GM21825 (cell line): ENCODE data around the gene TNXB.

ENCODE experiments used
- ATAC-seq: cut with Tn5 transposase; IDR thresholded peaks from one replicate; pipeline ENCODE4 v1.9.1; 2021; ENCODE audit warnings: mild to moderate bottlenecking, moderate library complexity; ENCODE audit not compliant: unreplicated experiment

Gene TNXB, protein sequence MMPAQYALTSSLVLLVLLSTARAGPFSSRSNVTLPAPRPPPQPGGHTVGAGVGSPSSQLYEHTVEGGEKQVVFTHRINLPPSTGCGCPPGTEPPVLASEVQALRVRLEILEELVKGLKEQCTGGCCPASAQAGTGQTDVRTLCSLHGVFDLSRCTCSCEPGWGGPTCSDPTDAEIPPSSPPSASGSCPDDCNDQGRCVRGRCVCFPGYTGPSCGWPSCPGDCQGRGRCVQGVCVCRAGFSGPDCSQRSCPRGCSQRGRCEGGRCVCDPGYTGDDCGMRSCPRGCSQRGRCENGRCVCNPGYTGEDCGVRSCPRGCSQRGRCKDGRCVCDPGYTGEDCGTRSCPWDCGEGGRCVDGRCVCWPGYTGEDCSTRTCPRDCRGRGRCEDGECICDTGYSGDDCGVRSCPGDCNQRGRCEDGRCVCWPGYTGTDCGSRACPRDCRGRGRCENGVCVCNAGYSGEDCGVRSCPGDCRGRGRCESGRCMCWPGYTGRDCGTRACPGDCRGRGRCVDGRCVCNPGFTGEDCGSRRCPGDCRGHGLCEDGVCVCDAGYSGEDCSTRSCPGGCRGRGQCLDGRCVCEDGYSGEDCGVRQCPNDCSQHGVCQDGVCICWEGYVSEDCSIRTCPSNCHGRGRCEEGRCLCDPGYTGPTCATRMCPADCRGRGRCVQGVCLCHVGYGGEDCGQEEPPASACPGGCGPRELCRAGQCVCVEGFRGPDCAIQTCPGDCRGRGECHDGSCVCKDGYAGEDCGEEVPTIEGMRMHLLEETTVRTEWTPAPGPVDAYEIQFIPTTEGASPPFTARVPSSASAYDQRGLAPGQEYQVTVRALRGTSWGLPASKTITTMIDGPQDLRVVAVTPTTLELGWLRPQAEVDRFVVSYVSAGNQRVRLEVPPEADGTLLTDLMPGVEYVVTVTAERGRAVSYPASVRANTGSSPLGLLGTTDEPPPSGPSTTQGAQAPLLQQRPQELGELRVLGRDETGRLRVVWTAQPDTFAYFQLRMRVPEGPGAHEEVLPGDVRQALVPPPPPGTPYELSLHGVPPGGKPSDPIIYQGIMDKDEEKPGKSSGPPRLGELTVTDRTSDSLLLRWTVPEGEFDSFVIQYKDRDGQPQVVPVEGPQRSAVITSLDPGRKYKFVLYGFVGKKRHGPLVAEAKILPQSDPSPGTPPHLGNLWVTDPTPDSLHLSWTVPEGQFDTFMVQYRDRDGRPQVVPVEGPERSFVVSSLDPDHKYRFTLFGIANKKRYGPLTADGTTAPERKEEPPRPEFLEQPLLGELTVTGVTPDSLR (N-terminal part only)

DNA sequence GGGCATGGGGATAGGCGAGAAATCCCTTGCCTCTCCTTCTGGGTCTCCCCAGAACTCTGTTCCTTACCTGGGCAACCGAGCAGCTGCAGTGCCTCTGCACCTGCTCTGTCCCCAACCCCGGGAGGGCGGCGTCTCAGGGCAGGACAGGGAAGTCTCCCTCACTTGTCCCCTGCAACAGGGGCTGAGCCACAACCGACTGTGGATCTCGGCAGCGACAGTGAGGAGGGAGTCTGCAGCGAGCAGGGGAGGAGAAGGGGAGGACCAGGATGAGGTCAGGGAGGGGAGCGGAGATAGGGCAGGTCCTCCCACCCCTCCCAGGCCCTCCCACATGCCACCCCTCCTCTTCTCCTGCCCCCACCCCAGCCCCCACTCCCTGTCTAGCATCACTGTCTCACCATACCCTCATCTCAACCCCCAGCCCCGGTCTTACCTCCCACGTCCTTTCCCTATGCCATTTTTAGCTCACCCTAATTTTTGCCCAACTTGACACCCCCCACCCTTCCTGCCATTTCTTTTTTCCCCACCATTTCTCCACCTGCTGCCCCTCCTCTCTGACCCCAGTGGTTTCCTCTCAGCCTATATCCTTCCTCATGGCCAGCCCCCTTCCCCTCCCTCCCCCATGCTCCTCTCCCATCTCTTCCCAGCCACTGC is at the start of gene TNXB:
TSS of gene TNXB (minus strand) at position 225 of the 651 bp plus-strand sequence. CDS start 11,140 bp downstream, outside the sequence.
- no peak for ATAC-seq

DNA sequence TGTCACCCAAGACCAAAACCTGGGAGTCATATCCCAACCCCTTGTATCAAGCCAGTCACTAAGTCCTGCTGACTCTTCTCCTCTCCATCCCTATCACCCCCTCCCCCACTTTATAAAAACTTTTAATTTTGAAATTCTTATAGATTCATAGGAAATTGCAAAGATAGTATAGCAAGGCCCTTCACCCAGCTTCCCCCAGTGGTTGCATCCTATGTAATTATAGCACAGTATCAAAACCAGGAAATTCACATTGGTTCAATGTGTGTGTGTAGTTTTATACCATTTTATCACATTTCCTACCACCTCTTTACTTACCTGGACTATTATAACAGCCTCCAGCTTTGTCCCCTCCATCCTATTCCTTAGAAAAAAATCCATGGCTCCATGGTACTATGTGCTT is 48.9 kb upstream of the TNXB start:
- no peak for ATAC-seq

DNA sequence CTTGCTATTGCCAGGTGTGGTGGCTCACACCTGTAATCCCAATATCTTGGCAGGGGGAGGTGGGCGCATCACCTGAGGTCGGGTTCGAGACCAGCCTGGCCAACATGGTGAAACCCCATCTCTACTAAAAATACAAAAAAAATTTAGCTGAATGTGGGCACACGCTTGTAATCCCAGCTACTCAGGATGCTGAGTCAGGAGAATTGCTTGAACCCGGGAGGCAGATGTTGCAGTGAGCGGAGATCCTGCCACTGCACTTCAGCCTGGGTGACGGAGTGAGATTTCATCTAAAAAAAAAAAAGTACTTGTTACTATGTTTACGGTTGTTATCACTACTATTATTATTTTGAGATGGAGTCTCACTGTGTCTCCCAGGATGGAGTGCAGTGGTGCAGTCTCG is 47.8 kb upstream of the TNXB start:
- ATAC-seq: no peak

DNA sequence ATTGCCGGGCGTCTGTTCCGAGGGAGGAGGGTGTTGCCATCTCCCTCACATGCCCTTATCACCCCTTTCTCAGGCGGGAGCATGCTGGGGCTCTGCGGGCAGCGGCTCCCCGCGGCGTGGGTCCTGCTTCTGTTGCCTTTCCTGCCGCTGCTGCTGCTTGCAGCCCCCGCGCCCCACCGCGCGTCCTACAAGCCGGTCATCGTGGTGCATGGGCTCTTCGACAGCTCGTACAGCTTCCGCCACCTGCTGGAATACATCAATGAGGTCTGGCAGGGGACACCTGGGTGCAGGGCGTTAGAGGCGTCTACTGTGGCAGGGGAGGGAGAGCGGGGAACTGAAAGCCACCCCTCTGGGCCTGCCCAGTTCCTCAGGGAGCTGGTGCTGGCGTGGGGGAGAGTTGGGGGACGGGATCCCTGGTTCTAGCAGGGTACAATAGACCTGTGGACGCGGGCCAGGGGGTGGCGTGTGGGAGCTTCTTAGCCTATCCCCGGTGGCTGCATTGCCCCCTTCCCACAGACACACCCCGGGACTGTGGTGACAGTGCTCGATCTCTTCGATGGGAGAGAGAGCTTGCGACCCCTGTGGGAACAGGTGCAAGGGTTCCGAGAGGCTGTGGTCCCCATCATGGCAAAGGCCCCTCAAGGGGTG is 45.5 kb upstream of the TNXB start:
- no peak for ATAC-seq

DNA sequence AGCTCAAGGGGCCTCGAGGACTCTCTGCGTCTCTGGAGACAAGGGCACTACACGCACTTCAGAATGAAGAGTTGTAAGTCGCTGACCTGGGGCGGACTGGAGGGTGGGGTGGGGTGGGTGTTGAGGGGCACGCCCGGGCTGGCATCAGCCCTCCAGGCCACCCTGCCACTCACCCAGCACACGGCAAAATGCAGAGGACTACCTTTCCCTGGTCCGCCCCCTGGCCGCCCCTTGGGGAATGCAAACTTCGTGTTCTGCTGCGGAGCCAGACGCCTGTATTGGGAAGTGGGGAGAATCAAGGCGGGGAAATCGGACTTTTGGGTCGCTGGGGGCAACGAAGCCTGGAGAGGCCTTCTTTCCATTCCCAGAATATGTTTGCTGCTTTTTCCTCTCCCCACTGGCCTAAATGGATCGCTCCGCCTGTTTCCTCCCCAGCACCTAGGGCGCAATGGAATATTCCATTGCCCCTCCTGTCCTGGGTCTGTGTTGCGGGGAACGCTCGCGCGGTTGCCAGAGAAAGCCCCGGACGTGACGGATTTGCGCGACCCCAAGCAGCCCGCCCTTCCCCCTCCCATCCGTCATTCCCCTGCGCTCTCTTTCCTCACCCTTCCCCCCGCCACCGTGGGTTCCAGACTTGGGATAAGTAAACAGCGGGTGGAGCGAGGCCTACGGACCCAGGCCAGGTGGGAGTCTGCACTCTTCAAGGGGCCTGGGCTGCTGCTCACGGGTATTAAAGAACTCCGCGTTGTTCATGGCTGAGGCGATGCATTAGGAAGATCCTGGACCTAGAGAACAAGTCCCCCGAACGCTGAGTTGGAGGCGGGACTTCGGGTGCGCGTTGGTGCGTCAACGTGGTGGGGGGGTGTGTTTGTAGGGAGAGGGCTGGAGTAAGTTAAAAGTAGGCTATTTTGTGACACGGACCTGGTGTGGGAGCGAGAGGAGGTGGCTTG is 44.7 kb upstream of the TNXB start, which contains the start of gene PPT2:
TSS of gene PPT2 (plus strand) at position 578 of the 950 bp plus-strand sequence. CDS start 454 bp downstream, outside the sequence.
- ATAC-seq: peak; percentile 45

DNA sequence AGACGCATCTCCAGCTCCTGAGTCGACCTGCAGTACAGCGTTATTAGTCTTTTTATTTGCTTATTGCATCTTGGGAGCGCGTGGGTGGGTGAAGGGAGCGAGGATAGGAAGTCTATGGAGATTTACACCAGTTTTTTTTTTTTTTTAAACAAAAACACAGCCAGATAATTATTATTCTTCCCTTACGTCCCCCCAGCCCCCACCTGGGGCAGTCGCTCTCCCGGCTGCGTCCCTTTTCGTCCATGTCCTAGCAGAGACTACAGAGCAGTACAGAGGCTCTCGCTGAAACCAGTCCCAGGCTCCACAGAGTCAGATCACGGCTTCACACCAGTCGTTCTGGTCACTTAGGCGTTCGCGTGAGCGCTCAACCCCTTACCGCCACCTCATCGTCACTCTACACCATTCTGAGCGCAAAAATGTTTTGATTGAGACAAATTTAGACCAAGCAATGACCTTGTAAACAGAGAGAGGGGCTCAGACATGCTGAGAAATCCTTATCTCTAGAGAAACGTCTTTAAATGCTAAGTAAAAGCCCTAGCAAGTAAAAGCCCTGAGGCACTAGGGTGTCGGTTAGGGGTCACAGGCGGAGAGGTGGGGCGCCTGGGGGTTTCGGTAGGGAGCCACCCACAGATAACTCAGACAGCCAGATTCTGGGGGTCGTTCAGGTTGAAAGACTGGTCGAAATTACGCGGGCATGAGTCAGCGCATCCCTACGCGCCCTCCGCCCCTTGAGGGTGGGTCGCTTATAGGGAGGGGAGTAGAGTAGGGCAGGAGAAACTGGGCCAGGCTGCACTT is 43.8 kb upstream of the TNXB start:
- no peak for ATAC-seq

DNA sequence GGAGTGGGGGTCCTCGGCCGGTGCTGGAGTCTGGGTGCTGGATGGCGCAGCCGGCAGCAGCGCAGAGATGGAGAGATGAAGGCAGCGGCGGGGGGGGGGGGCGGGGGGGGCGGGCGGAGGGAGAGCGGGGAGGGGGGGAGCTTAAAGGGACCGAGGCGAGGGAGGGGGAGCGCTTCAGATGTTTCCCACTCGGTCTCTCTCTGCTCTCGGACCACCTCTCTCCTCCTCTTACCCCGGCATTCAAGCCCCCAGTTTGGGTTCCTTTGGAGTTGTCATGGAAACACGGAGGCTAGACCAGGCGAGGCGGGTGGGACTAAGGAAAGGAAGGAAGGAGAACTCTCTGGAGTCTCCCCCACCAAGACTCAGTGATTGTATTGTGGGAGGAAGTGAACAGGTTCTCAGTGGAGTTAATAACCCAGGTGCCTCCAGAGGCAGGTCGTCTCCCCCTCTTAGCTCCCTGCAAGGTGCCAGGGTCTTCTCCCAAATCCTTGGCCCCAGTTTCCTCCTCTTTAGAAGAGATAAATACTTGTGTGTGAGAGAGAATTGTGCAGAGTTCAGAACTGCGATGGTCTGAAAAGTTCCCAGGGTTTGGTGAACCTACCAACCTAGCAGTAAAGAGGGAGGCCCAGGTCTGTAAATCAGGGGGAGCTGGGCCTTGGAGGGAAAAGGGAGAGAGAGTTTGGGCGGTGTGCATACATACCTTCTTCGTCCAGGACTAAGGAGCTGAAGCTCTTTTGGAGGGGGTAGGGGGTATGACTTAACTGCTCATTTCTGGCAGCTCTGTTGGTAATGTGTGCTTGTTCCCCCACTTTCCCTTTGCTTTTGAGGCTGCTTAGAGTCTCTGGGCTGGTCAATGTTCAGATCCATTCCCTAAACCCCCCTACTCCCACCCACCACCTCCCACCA is 43.0 kb upstream of the TNXB start, which contains the start of gene PRRT1:
TSS of gene PRRT1 (minus strand) at position 77 of the 906 bp plus-strand sequence. CDS start 112 bp downstream, outside the sequence.
- no peak for ATAC-seq

DNA sequence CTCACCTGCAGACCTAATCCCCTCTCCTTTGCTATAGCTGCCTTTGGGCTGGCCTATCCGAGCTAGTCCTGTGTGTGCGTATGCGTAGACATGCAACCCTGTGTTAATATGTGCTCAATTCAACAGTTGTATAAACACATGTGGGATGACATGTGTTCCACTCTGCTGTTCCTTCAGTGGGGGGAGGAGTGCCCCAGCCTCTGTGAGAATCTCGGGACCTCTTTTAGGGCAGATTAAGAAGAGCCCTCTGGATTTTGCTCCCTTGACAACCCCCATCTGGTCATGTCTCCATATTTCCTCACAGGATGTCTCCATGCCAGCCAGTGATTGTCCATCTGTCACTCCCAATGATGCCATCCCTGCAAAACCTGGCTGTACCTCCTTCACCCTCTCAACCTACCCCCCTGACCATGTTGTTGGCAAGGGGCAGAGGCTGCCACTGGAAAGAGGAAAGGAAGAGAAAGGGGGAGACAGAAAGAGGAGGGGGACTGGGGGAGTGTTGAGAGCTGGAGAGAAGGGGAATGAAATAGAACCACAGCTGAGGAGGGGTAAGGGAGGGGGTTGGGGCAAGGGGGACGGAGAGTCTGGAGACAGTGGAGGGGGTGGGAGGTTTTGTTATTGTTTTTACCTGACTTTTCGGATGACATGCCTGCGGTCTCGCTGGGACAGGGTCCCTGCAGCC is 42.2 kb upstream of the TNXB start:
- no peak for ATAC-seq

DNA sequence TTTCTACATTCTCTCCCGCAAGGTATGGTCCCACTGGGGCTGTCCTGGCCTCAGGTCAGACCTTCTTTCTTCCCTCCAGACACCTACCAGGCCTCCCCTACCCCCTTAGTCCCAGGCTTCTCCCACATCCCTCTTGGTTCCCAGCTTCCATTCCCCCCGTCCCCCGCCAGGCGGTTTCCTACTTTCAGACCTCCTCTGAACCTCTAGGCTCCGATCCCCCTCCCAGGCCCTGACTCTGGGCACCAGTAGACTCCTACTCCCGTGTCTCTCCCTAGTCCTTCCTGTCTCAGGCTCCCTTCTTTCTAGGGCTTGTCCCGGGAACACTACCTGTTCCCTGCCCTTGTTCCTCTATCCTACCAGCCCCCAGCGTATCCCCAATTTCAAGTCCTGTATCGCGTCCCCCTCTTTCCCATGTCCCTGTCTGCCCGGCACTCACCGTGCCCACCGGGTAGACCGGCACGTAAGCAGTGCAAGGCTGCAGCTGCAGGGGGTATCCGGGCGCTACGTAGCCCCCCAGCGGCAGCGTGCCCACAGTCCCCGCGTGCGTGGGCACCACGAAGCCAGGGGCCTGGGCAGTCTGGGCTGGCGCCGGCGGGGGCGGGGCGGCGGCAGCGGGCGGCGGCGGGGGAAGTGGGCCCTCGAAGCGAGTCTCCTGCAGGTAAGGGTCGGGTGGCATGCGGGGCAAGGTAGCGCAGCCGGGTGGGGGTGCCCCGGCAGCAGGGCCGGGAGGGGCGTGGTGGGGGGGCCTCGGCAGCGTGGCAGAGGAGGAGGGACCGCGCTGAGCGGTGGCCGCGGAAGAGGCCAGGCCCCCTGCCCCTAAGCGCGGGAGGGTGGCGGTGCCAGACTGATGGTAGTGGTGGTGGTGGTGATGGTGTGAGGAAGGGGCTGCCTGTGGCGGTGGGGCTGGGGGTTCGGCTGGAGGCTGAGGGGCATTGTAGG is 41.1 kb upstream of the TNXB start:
- no peak for ATAC-seq

DNA sequence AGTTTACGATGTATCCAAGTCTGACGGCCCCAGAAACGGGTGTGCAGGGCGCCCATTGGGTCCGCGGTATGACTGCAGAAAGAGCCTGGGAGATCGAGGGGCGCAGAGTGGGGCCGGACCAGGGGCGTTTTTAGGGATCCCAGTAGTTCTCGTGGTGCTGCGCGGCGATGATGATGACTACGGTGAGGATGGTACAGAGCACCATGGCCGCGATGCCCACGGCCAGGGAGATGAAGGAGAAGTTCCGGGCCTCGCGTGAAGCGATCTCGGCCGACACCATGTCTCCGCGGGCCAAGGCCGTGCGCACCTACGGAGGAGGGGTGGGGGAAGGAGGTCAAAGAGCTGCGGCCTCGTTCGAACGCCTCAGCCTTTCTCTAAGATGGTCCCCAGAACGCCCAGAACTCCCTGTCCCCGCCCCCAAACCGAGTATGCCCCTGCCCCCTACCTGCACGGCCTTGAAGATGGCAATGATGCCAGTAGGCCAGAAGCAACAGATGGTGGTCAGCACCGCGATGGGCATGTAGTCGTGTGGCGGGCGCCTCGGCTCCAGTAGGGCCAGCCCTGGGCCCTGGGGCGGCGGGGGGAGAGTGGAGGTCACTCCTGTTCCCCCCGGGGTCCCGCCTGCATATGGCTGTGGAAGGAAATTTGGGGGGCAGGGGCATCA is 40.1 kb upstream of the TNXB start:
- ATAC-seq: no peak

DNA sequence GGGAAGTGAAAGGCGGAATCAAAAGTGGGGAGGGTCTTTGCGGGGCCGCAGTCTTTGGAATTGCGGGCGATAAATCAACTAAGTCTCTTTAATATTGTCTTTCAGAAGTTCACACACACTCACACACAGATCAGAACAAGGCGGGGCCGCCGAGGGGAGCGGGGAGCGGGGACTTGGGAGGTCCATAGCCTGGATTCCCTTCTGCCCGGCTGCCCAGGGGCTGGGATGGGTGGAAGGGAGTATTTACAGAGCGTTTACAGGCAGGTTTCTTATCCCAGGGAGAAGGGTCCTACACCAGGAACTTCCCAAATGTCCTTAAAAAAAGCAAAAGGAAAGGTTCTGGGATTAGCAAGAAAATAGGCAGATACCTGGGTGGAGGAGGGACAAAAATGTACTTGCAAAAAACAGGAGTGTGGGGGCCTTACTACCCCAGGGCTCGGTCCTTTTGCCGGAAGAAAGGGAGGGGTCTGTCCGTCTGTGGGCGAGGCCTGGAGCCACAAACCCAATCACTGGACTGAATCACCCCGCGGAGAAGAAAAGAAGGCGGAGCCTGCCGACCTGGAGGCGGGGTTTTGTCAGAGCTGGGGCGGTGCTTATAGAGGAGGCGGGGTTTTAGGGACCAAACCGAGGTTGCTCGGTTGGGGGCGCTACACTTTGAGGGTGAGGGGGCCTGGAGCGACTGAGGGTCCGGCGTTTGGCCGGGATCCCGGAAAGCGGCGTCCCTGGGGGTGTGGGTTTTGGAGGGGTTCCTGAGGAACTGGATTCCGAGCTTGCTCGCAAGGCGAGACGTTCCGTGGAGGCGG is 39.4 kb upstream of the TNXB start:
- ATAC-seq: no peak

DNA sequence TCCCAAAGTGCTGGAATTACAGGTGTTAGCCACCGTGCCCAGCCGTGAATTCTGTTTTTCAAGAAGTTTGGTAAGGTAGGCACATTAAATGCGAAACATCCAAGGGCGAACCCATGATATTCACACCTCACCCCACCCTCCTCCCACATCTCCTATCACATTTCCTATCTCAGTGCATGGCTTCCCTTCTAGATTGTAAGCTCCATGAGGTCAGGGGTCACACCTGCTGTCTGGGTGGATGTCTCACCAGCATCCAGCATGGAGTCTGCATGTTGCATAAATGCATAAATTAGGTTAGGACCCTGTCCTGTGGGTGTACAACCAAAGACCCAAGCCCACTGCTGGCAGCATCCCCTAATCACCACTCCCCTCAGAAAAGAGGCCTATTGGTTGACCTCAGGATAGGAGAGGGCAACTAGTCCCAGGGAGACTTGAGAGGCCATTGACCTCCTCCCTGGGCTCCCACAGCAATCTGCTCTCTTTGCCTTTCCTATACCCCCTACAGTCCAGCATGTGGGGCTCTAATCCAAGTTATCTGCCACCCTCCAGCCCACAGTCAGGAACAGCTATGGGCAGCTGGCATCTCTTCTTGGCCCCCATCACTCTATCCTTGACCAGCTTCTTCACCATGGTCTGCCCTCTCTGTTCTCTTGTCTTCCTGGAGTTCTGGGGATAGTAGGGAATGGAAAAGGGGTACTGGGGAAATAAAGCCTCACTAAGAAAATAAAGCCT is 38.4 kb upstream of the TNXB start:
- ATAC-seq: no peak

DNA sequence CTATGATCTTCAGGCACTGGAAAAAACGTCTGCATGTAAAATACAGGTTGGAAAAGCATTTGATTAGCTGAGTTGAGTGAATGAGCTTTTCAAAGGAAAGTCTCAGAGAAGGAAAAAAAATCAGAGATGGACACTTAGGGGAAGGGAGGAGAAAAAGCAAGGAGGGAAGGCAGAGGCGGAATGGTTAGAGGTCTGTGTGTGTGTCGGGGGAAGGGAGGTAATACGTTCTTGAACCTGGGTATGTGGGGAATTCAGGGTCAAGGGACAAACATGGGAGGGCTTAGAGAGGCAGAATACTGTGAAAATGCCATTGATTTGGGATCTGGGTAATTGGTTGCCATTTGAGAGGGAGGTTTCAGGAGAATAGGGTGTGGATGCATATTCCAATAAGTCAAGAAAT is 37.5 kb upstream of the TNXB start:
- no peak for ATAC-seq
